HEK293 (cell line): ENCODE data around the gene AEN.

ENCODE experiments used
- KLF1 ChIP-seq: fragments of 450-650 bp; formaldehyde crosslinking; IDR thresholded peaks from 2 replicates; pipeline ENCODE4 v1.5.1; 2016; ENCODE audit warnings: missing biosample characterization, missing genetic modification characterization
- KLF7 ChIP-seq: fragments of 450-650 bp; formaldehyde crosslinking; IDR thresholded peaks from 2 replicates; pipeline ENCODE4 v1.5.1; 2016; ENCODE audit warnings: missing biosample characterization, missing genetic modification characterization, borderline replicate concordance
- MEIS1 ChIP-seq: sonication (generic); formaldehyde crosslinking; IDR thresholded peaks from 2 replicates; pipeline ENCODE4 v1.8.1; 2022; ENCODE audit warnings: missing genetic modification reagents, mild to moderate bottlenecking, borderline replicate concordance
- YY2 ChIP-seq: fragments of 450-650 bp; formaldehyde crosslinking; IDR thresholded peaks from 2 replicates; pipeline ENCODE4 v1.5.1; 2016; ENCODE audit warnings: missing biosample characterization, missing genetic modification characterization
- ZBTB48 ChIP-seq: fragments of 450-650 bp; formaldehyde crosslinking; IDR thresholded peaks from 2 replicates; pipeline ENCODE4 v1.5.1; 2016; ENCODE audit warnings: missing biosample characterization, missing genetic modification characterization
- ZBTB8A ChIP-seq: fragments of 450-650 bp; formaldehyde crosslinking; IDR thresholded peaks from 2 replicates; pipeline ENCODE4 v1.5.1; 2016; ENCODE audit warnings: missing biosample characterization, missing genetic modification characterization
- ZFP41 ChIP-seq: fragments of 450-650 bp; formaldehyde crosslinking; IDR thresholded peaks from 2 replicates; pipeline ENCODE4 v1.5.1; 2016; ENCODE audit warnings: missing biosample characterization, missing genetic modification characterization, borderline replicate concordance
- ZNF121 ChIP-seq: fragments of 450-650 bp; formaldehyde crosslinking; IDR thresholded peaks from 2 replicates; pipeline ENCODE4 v1.5.1; 2016; ENCODE audit warnings: missing biosample characterization, missing genetic modification characterization
- ZNF169 ChIP-seq: fragments of 450-650 bp; formaldehyde crosslinking; IDR thresholded peaks from 2 replicates; pipeline ENCODE4 v1.5.1; 2016; ENCODE audit warnings: missing biosample characterization, missing genetic modification characterization
- ZNF324 ChIP-seq: fragments of 450-650 bp; formaldehyde crosslinking; IDR thresholded peaks from 2 replicates; pipeline ENCODE4 v1.5.1; 2016; ENCODE audit warnings: missing biosample characterization, missing genetic modification characterization
- ZNF335 ChIP-seq: fragments of 450-650 bp; formaldehyde crosslinking; conservative IDR thresholded peaks from 2 replicates; pipeline ENCODE4 v1.5.1; 2016; ENCODE audit warnings: missing biosample characterization, missing genetic modification characterization
- ZNF514 ChIP-seq: fragments of 450-650 bp; formaldehyde crosslinking; IDR thresholded peaks from 2 replicates; pipeline ENCODE4 v1.5.1; 2016; ENCODE audit warnings: missing biosample characterization, missing genetic modification characterization
- ZNF600 ChIP-seq: fragments of 450-650 bp; formaldehyde crosslinking; IDR thresholded peaks from 2 replicates; pipeline ENCODE4 v1.5.1; 2016; ENCODE audit warnings: missing biosample characterization, missing genetic modification characterization
- ZNF624 ChIP-seq: fragments of 450-650 bp; formaldehyde crosslinking; IDR thresholded peaks from 2 replicates; pipeline ENCODE4 v1.5.1; 2017; ENCODE audit warnings: missing biosample characterization, missing genetic modification characterization
- ZNF654 ChIP-seq: fragments of 450-650 bp; formaldehyde crosslinking; IDR thresholded peaks from 2 replicates; pipeline ENCODE4 v1.5.1; 2016; ENCODE audit warnings: low read depth, missing biosample characterization, missing genetic modification characterization
- ZNF664 ChIP-seq: fragments of 450-650 bp; formaldehyde crosslinking; IDR thresholded peaks from 2 replicates; pipeline ENCODE4 v1.5.1; 2016; ENCODE audit warnings: missing biosample characterization, missing genetic modification characterization
- ZSCAN30 ChIP-seq: fragments of 450-650 bp; IDR thresholded peaks from 2 replicates; pipeline ENCODE4 v1.5.1; 2018; ENCODE audit warnings: missing biosample characterization, mild to moderate bottlenecking, missing genetic modification characterization, moderate library complexity
- TF ChIP-seq, protein P1 (sequence below): fragments of 450-650 bp; formaldehyde crosslinking; IDR thresholded peaks from 2 replicates; pipeline ENCODE4 v1.5.1; 2016; ENCODE audit warnings: missing biosample characterization, missing genetic modification characterization
- TF ChIP-seq, protein P2 (sequence below): fragments of 450-650 bp; formaldehyde crosslinking; IDR thresholded peaks from 2 replicates; pipeline ENCODE4 v1.5.1; 2016; ENCODE audit warnings: missing biosample characterization, missing genetic modification characterization
- TF ChIP-seq, protein P3 (sequence below): fragments of 450-650 bp; formaldehyde crosslinking; IDR thresholded peaks from 2 replicates; pipeline ENCODE4 v1.5.1; 2016; ENCODE audit warnings: missing biosample characterization, missing genetic modification characterization
- TF ChIP-seq, protein P4 (sequence below): fragments of 450-650 bp; formaldehyde crosslinking; IDR thresholded peaks from 2 replicates; pipeline ENCODE4 v1.5.1; 2016; ENCODE audit warnings: missing biosample characterization, missing genetic modification characterization
- TF ChIP-seq, protein P5 (sequence below): fragments of 450-650 bp; formaldehyde crosslinking; IDR thresholded peaks from 2 replicates; pipeline ENCODE4 v1.5.1; 2016; ENCODE audit warnings: missing biosample characterization, missing genetic modification characterization
- TF ChIP-seq, protein P6 (sequence below): fragments of 450-650 bp; formaldehyde crosslinking; IDR thresholded peaks from 2 replicates; pipeline ENCODE4 v1.5.1; 2016; ENCODE audit warnings: missing biosample characterization, missing genetic modification characterization
- TF ChIP-seq, protein P7 (sequence below): IDR thresholded peaks from 2 replicates; pipeline ENCODE4 v1.6.1; 2011; ENCODE audit warnings: mild to moderate bottlenecking, low read depth, low read length, borderline replicate concordance
- TF ChIP-seq, protein P8 (sequence below): fragments of 450-650 bp; formaldehyde crosslinking; IDR thresholded peaks from 2 replicates; pipeline ENCODE4 v1.5.1; 2016; ENCODE audit warnings: missing biosample characterization, missing genetic modification characterization

The AEN gene

DNA sequence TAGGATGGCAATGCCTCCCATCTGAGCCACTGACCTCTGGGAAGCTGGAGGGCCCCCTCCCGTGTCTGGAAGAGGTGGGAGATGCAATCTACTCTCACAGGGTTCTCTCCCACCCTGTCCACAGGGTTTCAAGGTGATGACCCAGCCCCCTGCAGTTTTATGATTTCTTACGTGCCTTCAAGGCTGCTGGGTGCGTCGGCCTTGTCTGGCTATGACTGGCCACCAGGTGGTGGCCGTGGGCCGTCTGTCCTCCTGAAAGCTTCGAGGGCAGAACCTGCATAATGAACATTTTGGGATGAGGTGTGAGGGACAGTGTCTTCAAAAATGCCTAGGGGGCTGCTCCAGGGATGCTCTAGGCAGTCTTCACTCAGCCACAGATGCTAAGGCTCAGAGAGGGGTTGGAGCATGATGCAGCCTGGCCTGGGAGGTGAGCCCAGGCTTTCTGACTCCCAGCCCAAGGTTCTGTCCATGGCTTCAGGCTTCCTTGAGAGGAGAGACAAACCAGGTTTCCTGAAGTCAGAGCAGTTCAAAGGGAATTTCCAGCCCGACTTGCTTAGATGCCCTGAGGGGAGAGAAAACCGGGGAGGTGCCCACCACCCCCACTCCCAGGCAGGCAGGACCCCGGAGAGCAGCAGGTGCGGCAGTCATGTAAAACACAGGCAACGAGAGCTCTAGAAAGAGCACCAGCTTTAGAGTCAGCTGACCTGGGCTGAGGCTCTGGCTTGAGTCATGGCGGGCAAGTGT is 36.4 kb downstream of the AEN start (continued):
- TF ChIP-seq, protein P1, sequence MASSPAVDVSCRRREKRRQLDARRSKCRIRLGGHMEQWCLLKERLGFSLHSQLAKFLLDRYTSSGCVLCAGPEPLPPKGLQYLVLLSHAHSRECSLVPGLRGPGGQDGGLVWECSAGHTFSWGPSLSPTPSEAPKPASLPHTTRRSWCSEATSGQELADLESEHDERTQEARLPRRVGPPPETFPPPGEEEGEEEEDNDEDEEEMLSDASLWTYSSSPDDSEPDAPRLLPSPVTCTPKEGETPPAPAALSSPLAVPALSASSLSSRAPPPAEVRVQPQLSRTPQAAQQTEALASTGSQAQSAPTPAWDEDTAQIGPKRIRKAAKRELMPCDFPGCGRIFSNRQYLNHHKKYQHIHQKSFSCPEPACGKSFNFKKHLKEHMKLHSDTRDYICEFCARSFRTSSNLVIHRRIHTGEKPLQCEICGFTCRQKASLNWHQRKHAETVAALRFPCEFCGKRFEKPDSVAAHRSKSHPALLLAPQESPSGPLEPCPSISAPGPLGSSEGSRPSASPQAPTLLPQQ (tag by site-specific recombination), result no peak
- TF ChIP-seq ZBTB8A, result no peak
- TF ChIP-seq, protein P2, sequence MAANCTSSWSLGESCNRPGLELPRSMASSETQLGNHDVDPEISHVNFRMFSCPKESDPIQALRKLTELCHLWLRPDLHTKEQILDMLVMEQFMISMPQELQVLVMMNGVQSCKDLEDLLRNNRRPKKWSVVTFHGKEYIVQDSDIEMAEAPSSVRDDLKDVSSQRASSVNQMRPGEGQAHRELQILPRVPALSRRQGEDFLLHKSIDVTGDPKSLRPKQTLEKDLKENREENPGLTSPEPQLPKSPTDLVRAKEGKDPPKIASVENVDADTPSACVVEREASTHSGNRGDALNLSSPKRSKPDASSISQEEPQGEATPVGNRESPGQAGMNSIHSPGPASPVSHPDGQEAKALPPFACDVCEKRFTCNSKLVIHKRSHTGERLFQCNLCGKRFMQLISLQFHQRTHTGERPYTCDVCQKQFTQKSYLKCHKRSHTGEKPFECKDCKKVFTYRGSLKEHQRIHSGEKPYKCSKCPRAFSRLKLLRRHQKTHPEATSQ (tag by site-specific recombination), result no peak
- TF ChIP-seq, protein P3, sequence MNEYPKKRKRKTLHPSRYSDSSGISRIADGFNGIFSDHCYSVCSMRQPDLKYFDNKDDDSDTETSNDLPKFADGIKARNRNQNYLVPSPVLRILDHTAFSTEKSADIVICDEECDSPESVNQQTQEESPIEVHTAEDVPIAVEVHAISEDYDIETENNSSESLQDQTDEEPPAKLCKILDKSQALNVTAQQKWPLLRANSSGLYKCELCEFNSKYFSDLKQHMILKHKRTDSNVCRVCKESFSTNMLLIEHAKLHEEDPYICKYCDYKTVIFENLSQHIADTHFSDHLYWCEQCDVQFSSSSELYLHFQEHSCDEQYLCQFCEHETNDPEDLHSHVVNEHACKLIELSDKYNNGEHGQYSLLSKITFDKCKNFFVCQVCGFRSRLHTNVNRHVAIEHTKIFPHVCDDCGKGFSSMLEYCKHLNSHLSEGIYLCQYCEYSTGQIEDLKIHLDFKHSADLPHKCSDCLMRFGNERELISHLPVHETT (tag by site-specific recombination), result no peak
- TF ChIP-seq, protein P4, sequence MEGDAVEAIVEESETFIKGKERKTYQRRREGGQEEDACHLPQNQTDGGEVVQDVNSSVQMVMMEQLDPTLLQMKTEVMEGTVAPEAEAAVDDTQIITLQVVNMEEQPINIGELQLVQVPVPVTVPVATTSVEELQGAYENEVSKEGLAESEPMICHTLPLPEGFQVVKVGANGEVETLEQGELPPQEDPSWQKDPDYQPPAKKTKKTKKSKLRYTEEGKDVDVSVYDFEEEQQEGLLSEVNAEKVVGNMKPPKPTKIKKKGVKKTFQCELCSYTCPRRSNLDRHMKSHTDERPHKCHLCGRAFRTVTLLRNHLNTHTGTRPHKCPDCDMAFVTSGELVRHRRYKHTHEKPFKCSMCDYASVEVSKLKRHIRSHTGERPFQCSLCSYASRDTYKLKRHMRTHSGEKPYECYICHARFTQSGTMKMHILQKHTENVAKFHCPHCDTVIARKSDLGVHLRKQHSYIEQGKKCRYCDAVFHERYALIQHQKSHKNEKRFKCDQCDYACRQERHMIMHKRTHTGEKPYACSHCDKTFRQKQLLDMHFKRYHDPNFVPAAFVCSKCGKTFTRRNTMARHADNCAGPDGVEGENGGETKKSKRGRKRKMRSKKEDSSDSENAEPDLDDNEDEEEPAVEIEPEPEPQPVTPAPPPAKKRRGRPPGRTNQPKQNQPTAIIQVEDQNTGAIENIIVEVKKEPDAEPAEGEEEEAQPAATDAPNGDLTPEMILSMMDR (tag by site-specific recombination), result peak; percentile 82
- TF ChIP-seq ZNF324 (tag by site-specific recombination), result no peak
- no peak for TF ChIP-seq ZNF514
- no peak for TF ChIP-seq YY2 (tag by site-specific recombination)
- TF ChIP-seq ZSCAN30 (tag by site-specific recombination), result no peak
- TF ChIP-seq ZBTB48 (tag by site-specific recombination), result no peak
- no peak for TF ChIP-seq ZNF121 (tag by site-specific recombination)
- TF ChIP-seq ZNF664, result no peak
- TF ChIP-seq ZNF624 (tag by site-specific recombination), result no peak
- TF ChIP-seq, protein P5, sequence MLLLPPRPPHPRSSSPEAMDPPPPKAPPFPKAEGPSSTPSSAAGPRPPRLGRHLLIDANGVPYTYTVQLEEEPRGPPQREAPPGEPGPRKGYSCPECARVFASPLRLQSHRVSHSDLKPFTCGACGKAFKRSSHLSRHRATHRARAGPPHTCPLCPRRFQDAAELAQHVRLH (tag by site-specific recombination), result no peak
- no peak for TF ChIP-seq MEIS1
- TF ChIP-seq, protein P6, sequence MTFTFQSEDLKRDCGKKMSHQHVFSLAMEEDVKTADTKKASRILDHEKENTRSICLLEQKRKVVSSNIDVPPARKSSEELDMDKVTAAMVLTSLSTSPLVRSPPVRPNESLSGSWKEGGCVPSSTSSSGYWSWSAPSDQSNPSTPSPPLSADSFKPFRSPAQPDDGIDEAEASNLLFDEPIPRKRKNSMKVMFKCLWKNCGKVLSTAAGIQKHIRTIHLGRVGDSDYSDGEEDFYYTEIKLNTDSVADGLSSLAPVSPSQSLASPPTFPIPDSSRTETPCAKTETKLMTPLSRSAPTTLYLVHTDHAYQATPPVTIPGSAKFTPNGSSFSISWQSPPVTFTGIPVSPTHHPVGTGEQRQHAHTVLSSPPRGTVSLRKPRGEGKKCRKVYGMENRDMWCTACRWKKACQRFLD (tag by site-specific recombination), result no peak
- TF ChIP-seq KLF7 (tag by site-specific recombination), result no peak
- TF ChIP-seq ZNF600 (tag by site-specific recombination), result peak; percentile 49; the same call in 1 of the 2 replicates
- peak; percentile 52 for TF ChIP-seq ZNF654
- TF ChIP-seq ZNF169, result no peak
- TF ChIP-seq, protein P7, sequence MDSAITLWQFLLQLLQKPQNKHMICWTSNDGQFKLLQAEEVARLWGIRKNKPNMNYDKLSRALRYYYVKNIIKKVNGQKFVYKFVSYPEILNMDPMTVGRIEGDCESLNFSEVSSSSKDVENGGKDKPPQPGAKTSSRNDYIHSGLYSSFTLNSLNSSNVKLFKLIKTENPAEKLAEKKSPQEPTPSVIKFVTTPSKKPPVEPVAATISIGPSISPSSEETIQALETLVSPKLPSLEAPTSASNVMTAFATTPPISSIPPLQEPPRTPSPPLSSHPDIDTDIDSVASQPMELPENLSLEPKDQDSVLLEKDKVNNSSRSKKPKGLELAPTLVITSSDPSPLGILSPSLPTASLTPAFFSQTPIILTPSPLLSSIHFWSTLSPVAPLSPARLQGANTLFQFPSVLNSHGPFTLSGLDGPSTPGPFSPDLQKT, result no peak
- no peak for TF ChIP-seq ZFP41 (tag by site-specific recombination)
- TF ChIP-seq KLF1 (tag by site-specific recombination), result no peak
- TF ChIP-seq, protein P8, sequence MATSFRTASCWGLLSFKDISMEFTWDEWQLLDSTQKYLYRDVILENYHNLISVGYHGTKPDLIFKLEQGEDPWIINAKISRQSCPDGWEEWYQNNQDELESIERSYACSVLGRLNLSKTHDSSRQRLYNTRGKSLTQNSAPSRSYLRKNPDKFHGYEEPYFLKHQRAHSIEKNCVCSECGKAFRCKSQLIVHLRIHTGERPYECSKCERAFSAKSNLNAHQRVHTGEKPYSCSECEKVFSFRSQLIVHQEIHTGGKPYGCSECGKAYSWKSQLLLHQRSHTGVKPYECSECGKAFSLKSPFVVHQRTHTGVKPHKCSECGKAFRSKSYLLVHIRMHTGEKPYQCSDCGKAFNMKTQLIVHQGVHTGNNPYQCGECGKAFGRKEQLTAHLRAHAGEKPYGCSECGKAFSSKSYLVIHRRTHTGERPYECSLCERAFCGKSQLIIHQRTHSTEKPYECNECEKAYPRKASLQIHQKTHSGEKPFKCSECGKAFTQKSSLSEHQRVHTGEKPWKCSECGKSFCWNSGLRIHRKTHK (tag by site-specific recombination), result no peak
- no peak for TF ChIP-seq ZNF335 (tag by site-specific recombination)
- TF ChIP-seq, all 188 proteins: peak for 7
